ENCODE data around the gene OTOP2.

Gene OTOP2

GRCh38 chr17:74925242-74925641 is 1.2 kb downstream of the OTOP2 start:
- DNase-seq, result no peak

- DNase-seq, result no peak
Measured at GRCh38 chr17:74928786-74929185, 4.7 kb downstream of the OTOP2 start.

- no peak for DNase-seq
Measured at GRCh38 chr17:74930535-74931036, 6.5 kb downstream of the OTOP2 start.

- no peak for DNase-seq
Measured at GRCh38 chr17:74935048-74935447, 11.0 kb downstream of the OTOP2 start.

GRCh38 chr17:74935585-74936469 is 11.8 kb downstream of the OTOP2 start, which contains the start of gene OTOP3:
OTOP3 (plus strand) TSS chr17:74935898; CDS start chr17:74935922, 24 bp downstream.
- DNase-seq, result no peak

- DNase-seq, result no peak
Measured at GRCh38 chr17:74936470-74936799, 12.4 kb downstream of the OTOP2 start.

- DNase-seq, result no peak
Measured at GRCh38 chr17:74937064-74938051, 13.3 kb downstream of the OTOP2 start.

GRCh38 chr17:74938194-74938950 is 14.3 kb downstream of the OTOP2 start:
- no peak for DNase-seq

- DNase-seq, result no peak
Measured at GRCh38 chr17:74939534-74939933, 15.5 kb downstream of the OTOP2 start.

- no peak for DNase-seq
Measured at GRCh38 chr17:74941128-74941725, 17.2 kb downstream of the OTOP2 start.

GRCh38 chr17:74943808-74944522 is 19.9 kb downstream of the OTOP2 start:
- no peak for DNase-seq

- no peak for DNase-seq
Measured at GRCh38 chr17:74945543-74945942, 21.5 kb downstream of the OTOP2 start.

- DNase-seq, result no peak
Measured at GRCh38 chr17:74946641-74947040, 22.6 kb downstream of the OTOP2 start.

- no peak for DNase-seq
Measured at GRCh38 chr17:74947041-74947754, 23.1 kb downstream of the OTOP2 start.

GRCh38 chr17:74949455-74950115 is 25.5 kb downstream of the OTOP2 start:
- DNase-seq, result no peak

- no peak for DNase-seq
Measured at GRCh38 chr17:74950207-74950606, 26.1 kb downstream of the OTOP2 start.

GRCh38 chr17:74951065-74951464 is 27.0 kb downstream of the OTOP2 start:
- DNase-seq, result no peak

- DNase-seq, result no peak
Measured at GRCh38 chr17:74951680-74952421, 27.8 kb downstream of the OTOP2 start.

- no peak for DNase-seq
Measured at GRCh38 chr17:74952431-74953133, 28.5 kb downstream of the OTOP2 start.

Data from NCI-H2171 (cell line).